ENCODE data around the gene CYP26A1. TPM values are rescaled to one million over a fixed set of nuclear protein-coding genes. Genes with fewer than 3 reads are reported as not detected.

CYP26A1 gene
- total and polyA plus RNA-seq, 2 experiments from 2014 or later: 1.2 to 1.8 TPM

GRCh38 chr10:93054486-93054885 is 19.2 kb upstream of the CYP26A1 start:
- no peak for ATAC-seq
- Histone ChIP-seq H2AFZ (no peak overlapping the region), H3K4me3 (no peak overlapping the region), H3K36me3 (ENCODE audit: insufficient read depth) (no peaks in the 10 kb centered on the region), H3F3A (replicated peaks; ENCODE audit: low read depth) (0 out of 2 replicates have a peak, but pooled peaks cover 3% of the 10 kb centered on the region), H3K9me2 (ENCODE audit: insufficient read depth) (no peaks in the 10 kb centered on the region), H3K4me2 (no peak overlapping the region), H3K27me3 (ENCODE audit: insufficient read depth) (peaks cover 30% of the 10 kb centered on the region), H3K27ac (ENCODE audit: low read depth) (no peak overlapping the region), H3K79me2 (replicated peaks; ENCODE audit: insufficient read depth) (no peaks in the 10 kb centered on the region), H3K4me1 (ENCODE audit: insufficient read depth) (peaks cover 29% of the 10 kb centered on the region), H4K20me1 (replicated peaks; ENCODE audit: insufficient read depth) (peaks cover 4% of the 10 kb centered on the region; the same call in 1 of the 2 replicates)
- Mint-ChIP-seq H3K4me3 (no peak overlapping the region), H3K4me1 (peaks cover 16% of the 10 kb centered on the region; the same call in 2 of the 3 replicates), H3K27ac (no peak overlapping the region), H3K9me3 (no peaks in the 10 kb centered on the region), H3K36me3 (ENCODE audit: low read depth) (no peaks in the 10 kb centered on the region), H3K27me3 (ENCODE audit: insufficient read depth, low read depth, poor library complexity) (peaks cover 11% of the 10 kb centered on the region)
- TF ChIP-seq EZH2phosphoT487 (IDR thresholded peaks at IDR 0.05; ENCODE audit: unreplicated experiment): no peak
- no peak for TF ChIP-seq REST (IDR thresholded peaks at IDR 0.05; ENCODE audit: unreplicated experiment)
- TF ChIP-seq ZNF462 (CRISPR knock-in tag; IDR thresholded peaks at IDR 0.05): no peak
- no peak for TF ChIP-seq POLR2AphosphoS5 (IDR thresholded peaks at IDR 0.05; ENCODE audit: low read depth)
- no peak for TF ChIP-seq ETS1 (IDR thresholded peaks at IDR 0.05)
- no peak for TF ChIP-seq ZNF331 (CRISPR knock-in tag; IDR thresholded peaks at IDR 0.05; ENCODE audit: low read depth)
- no peak for TF ChIP-seq CTCF (conservative IDR thresholded peaks at IDR 0.05; ENCODE audit: low read depth in 2 of 2)
- DNase-seq (ENCODE audit: low spot score): no peak

Data from GM23338 (cell line).